Neuronal stem cell (in vitro differentiated cells): Measurements from ENCODE around the gene AGO4.
"Not testable (repeated sequence)": the region's sequence is repeated elsewhere in the genome, so short reads cannot be mapped to it uniquely, and the experiment has no call there.

Experiments
- DNase-seq: peaks from one replicate; pipeline ENCODE4 v3.0.0-alpha.2; 2013; ENCODE audit warnings: low spot score
- H2AFZ ChIP-seq: one replicate; pipeline ENCODE4 v1.6.1; 2013; ENCODE audit warnings: mild to moderate bottlenecking, low read length, inconsistent platforms
- H2AK5ac ChIP-seq: 2 replicates; pipeline ENCODE4 v1.6.1; 2013; ENCODE audit warnings: low read depth, mild to moderate bottlenecking, inconsistent platforms, low read length, moderate library complexity, mixed read lengths
- H2BK120ac ChIP-seq: 2 replicates; pipeline ENCODE4 v1.6.1; 2013; ENCODE audit warnings: low read depth, mild to moderate bottlenecking, inconsistent platforms, low read length, moderate library complexity, mixed read lengths
- H2BK12ac ChIP-seq: one replicate; pipeline ENCODE4 v1.6.1; 2013; ENCODE audit warnings: low read length, inconsistent platforms
- H2BK15ac ChIP-seq: 2 replicates; pipeline ENCODE4 v1.6.1; 2013; ENCODE audit warnings: mild to moderate bottlenecking, low read length, inconsistent platforms, mixed read lengths
- H2BK5ac ChIP-seq: one replicate; pipeline ENCODE4 v1.6.1; 2013; ENCODE audit warnings: inconsistent platforms, mild to moderate bottlenecking, low read length, moderate library complexity
- H3K14ac ChIP-seq: one replicate; pipeline ENCODE4 v1.6.1; 2013; ENCODE audit warnings: low read length, inconsistent platforms
- H3K18ac ChIP-seq: 2 replicates; pipeline ENCODE4 v1.6.1; 2013; ENCODE audit warnings: low read length, inconsistent platforms
- H3K23ac ChIP-seq: 2 replicates; pipeline ENCODE4 v1.6.1; 2013; ENCODE audit warnings: low read depth, mild to moderate bottlenecking, mixed read lengths, low read length, inconsistent platforms; ENCODE audit not compliant: poor library complexity
- H3K27ac ChIP-seq: replicated peaks from 3 replicates; pipeline ENCODE4 v1.5.1; 2013; ENCODE audit warnings: low read length, inconsistent platforms
- H3K27me3 ChIP-seq, 3 experiments: 2 replicates each; pipeline ENCODE4 v1.6.1; 2013; ENCODE audit warnings: low read length in 3 of 3, mild to moderate bottlenecking in 2 of 3, inconsistent platforms in 1 of 3, low read depth in 1 of 3, mixed read lengths in 1 of 3, moderate library complexity in 1 of 3; ENCODE audit not compliant: control insufficient read depth in 3 of 3, insufficient read depth in 3 of 3
- H3K36me3 ChIP-seq, 2 donors: replicated peaks in 1 of 2; 2 replicates each; pipeline ENCODE4 v1.6.1; 2013; ENCODE audit warnings: low read length in 2 of 2; ENCODE audit not compliant: control insufficient read depth in 2 of 2, insufficient read depth in 2 of 2
- H3K4ac ChIP-seq: 2 replicates; pipeline ENCODE4 v1.6.1; 2013; ENCODE audit warnings: inconsistent platforms, mild to moderate bottlenecking, low read length, moderate library complexity
- H3K4me1 ChIP-seq, 2 donors: 1 replicate in 1 of 2; 2 replicates in 1 of 2; pipeline ENCODE4 v1.6.1; 2013; ENCODE audit warnings: low read length in 2 of 2, low read depth in 1 of 2; ENCODE audit not compliant: control insufficient read depth in 2 of 2, insufficient read depth in 1 of 2
- H3K4me2 ChIP-seq: one replicate; pipeline ENCODE4 v1.6.1; 2013; ENCODE audit warnings: mild to moderate bottlenecking, low read length, inconsistent platforms; ENCODE audit not compliant: insufficient read depth, poor library complexity, severe bottlenecking
- H3K4me3 ChIP-seq, 2 donors: 2 replicates each; pipeline ENCODE4 v1.5.1; 2013; ENCODE audit warnings: low read length in 2 of 2, mild to moderate bottlenecking in 2 of 2, inconsistent platforms in 1 of 2, moderate library complexity in 1 of 2
- H3K79me1 ChIP-seq: one replicate; pipeline ENCODE4 v1.6.1; 2013; ENCODE audit warnings: low read depth, mild to moderate bottlenecking, inconsistent platforms, low read length, moderate library complexity
- H3K9ac ChIP-seq: one replicate; pipeline ENCODE4 v1.6.1; 2013; ENCODE audit warnings: mild to moderate bottlenecking, low read depth, low read length, inconsistent platforms; ENCODE audit not compliant: poor library complexity
- H3K9me3 ChIP-seq, 2 donors: replicated peaks in 1 of 2; 2 replicates each; pipeline versions ENCODE3 to v1.6.1; 2013; ENCODE audit warnings: low read length in 2 of 2, mild to moderate bottlenecking in 2 of 2, inconsistent platforms in 1 of 2, low read depth in 1 of 2, mixed read lengths in 1 of 2, moderate library complexity in 1 of 2; ENCODE audit not compliant: control insufficient read depth in 2 of 2, insufficient read depth in 1 of 2
- H4K8ac ChIP-seq: one replicate; pipeline ENCODE4 v1.6.1; 2013; ENCODE audit warnings: low read depth, mild to moderate bottlenecking, inconsistent platforms, low read length, moderate library complexity
- H4K91ac ChIP-seq: one replicate; pipeline ENCODE4 v1.6.1; 2013; ENCODE audit warnings: low read length, low read depth, mild to moderate bottlenecking, inconsistent platforms; ENCODE audit not compliant: poor library complexity
- WGBS, 2 donors: extraction: QIAGEN DNeasy Blood & Tissue Kit; methylation state at CpG; one replicate each; pipeline ENCODE4 v1.1.7; 2013; ENCODE audit warnings: missing lambda C conversion rate in 2 of 2, mixed read lengths in 1 of 2; ENCODE audit not compliant: insufficient read length in 2 of 2, insufficient replicate concordance in 1 of 2; ENCODE audit errors: extremely low coverage in 2 of 2; 5-methylcytosine and 5-hydroxymethylcytosine counted together

AGO4 gene

GRCh38 chr1:35768350-35769187 lies 39.2 kb upstream of the AGO4 start:
- H4K8ac ChIP-seq, result no peak overlapping the region
- peak overlapping the region; percentile 73 for H3K18ac ChIP-seq
- no CpG with 5 or more reads among the region's 19 CpGs for whole genome bisulfite sequencing, 2 donors

GRCh38 chr1:35769188-35769758 lies 38.5 kb upstream of the AGO4 start:
- no peak overlapping the region for H2AK5ac ChIP-seq

More at GRCh38 chr1:35768350-35769187, 39.2 kb upstream of the AGO4 start:
- Histone ChIP-seq H3K4me3 (peak overlapping the region; percentile 82 to 83), H2BK120ac (no peak overlapping the region), H2AFZ (peak overlapping the region; percentile 99), H3K79me1 (peaks cover 2% of the 10 kb centered on the region), H3K4me2 (no peak overlapping the region), H3K14ac (no peak overlapping the region), H3K4me1 (peaks cover 2 to 5% of the 10 kb centered on the region in 2 donors), H3K27me3 (peaks cover 0 to 5% (median 0%) of the 10 kb centered on the region in 3 experiments), H4K91ac (no peak overlapping the region), H3K9ac (no peak overlapping the region), H2AK5ac (no peak overlapping the region), H3K4ac (no peak overlapping the region), H2BK15ac (no peak overlapping the region), H3K27ac (peak overlapping the region; percentile 75), H3K36me3 (peaks cover 0 to 36% of the 10 kb centered on the region in 2 donors), H3K23ac (no peak overlapping the region), H2BK5ac (peak overlapping the region; percentile 84), H2BK12ac (no peak overlapping the region), H3K9me3 (no peaks in the 10 kb centered on the region)
- DNase-seq, result no peak

GRCh38 chr1:35773711-35774110 lies 34.1 kb upstream of the AGO4 start:
- Histone ChIP-seq H3K4ac (no peak overlapping the region), H3K4me2 (no peak overlapping the region), H3K14ac (no peak overlapping the region), H2BK15ac (no peak overlapping the region), H3K4me3 (no peak overlapping the region), H3K36me3 (no peaks in the 10 kb centered on the region), H2AFZ (no peak overlapping the region), H3K23ac (no peak overlapping the region), H3K9me3 (no peaks in the 10 kb centered on the region), H3K4me1 (peaks cover 0 to 2% of the 10 kb centered on the region in 2 donors), H2BK120ac (no peak overlapping the region), H3K27me3 (peaks cover 0 to 8% (median 0%) of the 10 kb centered on the region in 3 experiments), H3K18ac (no peak overlapping the region), H3K79me1 (no peaks in the 10 kb centered on the region), H2BK12ac (no peak overlapping the region), H4K91ac (no peak overlapping the region), H3K9ac (no peak overlapping the region), H3K27ac (no peak overlapping the region), H2AK5ac (no peak overlapping the region), H2BK5ac (no peak overlapping the region), H4K8ac (no peak overlapping the region)
- no peak for DNase-seq

More at GRCh38 chr1:35769188-35769758, 38.5 kb upstream of the AGO4 start:
- peak; percentile 87 for DNase-seq
- H2BK5ac ChIP-seq, result peak overlapping the region; percentile 84
- no peak overlapping the region for H3K14ac ChIP-seq
- no peak overlapping the region for H2BK15ac ChIP-seq
- no peak overlapping the region for H2BK120ac ChIP-seq
- H3K36me3 ChIP-seq, result peaks cover 0 to 29% of the 10 kb centered on the region in 2 donors
- H3K79me1 ChIP-seq, result peaks cover 2% of the 10 kb centered on the region
- H2BK12ac ChIP-seq, result peak overlapping the region; percentile 84
- H4K91ac ChIP-seq, result no peak overlapping the region
- peaks cover 2 to 5% of the 10 kb centered on the region in 2 donors for H3K4me1 ChIP-seq
- peak overlapping the region; percentile 84 for H3K18ac ChIP-seq
- H4K8ac ChIP-seq, result no peak overlapping the region
- H3K23ac ChIP-seq, result peak overlapping the region; percentile 95
- H3K4me2 ChIP-seq, result peak overlapping the region; percentile 51
- H3K4me3 ChIP-seq, result peak overlapping the region; percentile 82 to 83
- no peak overlapping the region for H3K4ac ChIP-seq
- peak overlapping the region; percentile 75 for H3K27ac ChIP-seq
- H3K9me3 ChIP-seq, result no peaks in the 10 kb centered on the region
- peaks cover 0 to 5% (median 0%) of the 10 kb centered on the region in 3 experiments for H3K27me3 ChIP-seq
- peak overlapping the region; percentile 99 for H2AFZ ChIP-seq
- H3K9ac ChIP-seq, result peak overlapping the region; percentile 71
- no CpG with 5 or more reads among the region's 58 CpGs for WGBS, 2 donors

- H3K4me2 ChIP-seq, H2AK5ac ChIP-seq, DNase-seq, H3K4me3 ChIP-seq, H3K14ac ChIP-seq, H3K4ac ChIP-seq, H2BK15ac ChIP-seq, H3K79me1 ChIP-seq, H2AFZ ChIP-seq, H4K8ac ChIP-seq, H2BK5ac ChIP-seq, H3K9ac ChIP-seq, H4K91ac ChIP-seq, H3K9me3 ChIP-seq, H2BK12ac ChIP-seq, H3K27me3 ChIP-seq, H3K36me3 ChIP-seq, H2BK120ac ChIP-seq, H3K18ac ChIP-seq, H3K27ac ChIP-seq, H3K23ac ChIP-seq, H3K4me1 ChIP-seq: not testable (repeated sequence)
- WGBS, 2 donors, result no CpG with 5 or more reads among the region's 6 CpGs
These were observed 31.6 kb upstream of the AGO4 start for GRCh38 chr1:35776172-35776571.
